Measurements from ENCODE around the gene B3GNT8. TPM values are rescaled to one million over a fixed set of nuclear protein-coding genes. Genes with fewer than 3 reads are reported as not detected.

B3GNT8 gene
- total RNA-seq, 4 donors from 2014 or later = 11.6 to 84.4 (median 35.3) TPM

DNA sequence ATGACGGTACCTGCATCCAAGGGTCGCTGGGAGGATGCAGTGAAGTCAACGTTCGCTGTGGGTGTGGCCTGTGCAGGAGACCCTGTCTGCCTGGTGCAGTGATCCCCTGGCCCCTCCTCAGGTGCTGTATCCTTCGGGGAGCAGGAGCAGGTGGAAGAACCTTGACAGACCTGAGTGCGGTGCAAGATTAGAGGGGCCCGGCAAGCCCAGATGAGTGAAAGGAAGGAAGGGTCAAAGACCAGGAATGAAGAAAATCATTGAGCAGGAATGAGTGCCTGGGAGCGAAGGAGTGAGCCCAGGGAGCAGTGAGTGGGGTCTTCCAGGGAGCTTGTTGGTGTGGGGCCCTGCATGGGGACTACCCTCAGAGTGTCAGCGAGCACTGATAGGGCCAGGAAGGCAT is 12.7 kb downstream of the B3GNT8 start:
- Histone ChIP-seq H3K36me3 (peaks cover 17 to 93% (median 32%) of the 10 kb centered on the region in 3 donors), H3K4me3 (no peak overlapping the region), H3K27me3 (no peaks in the 10 kb centered on the region), H3K9me3 (no peaks in the 10 kb centered on the region), H3K4me1 (peaks cover 14 to 42% (median 19%) of the 10 kb centered on the region in 3 donors), H3K27ac (peak overlapping the region in 1 of 4 donors; percentile 74)
- TF ChIP-seq POLR2A (IDR thresholded peaks at IDR 0.05) = no peak
- TF ChIP-seq, protein P1, sequence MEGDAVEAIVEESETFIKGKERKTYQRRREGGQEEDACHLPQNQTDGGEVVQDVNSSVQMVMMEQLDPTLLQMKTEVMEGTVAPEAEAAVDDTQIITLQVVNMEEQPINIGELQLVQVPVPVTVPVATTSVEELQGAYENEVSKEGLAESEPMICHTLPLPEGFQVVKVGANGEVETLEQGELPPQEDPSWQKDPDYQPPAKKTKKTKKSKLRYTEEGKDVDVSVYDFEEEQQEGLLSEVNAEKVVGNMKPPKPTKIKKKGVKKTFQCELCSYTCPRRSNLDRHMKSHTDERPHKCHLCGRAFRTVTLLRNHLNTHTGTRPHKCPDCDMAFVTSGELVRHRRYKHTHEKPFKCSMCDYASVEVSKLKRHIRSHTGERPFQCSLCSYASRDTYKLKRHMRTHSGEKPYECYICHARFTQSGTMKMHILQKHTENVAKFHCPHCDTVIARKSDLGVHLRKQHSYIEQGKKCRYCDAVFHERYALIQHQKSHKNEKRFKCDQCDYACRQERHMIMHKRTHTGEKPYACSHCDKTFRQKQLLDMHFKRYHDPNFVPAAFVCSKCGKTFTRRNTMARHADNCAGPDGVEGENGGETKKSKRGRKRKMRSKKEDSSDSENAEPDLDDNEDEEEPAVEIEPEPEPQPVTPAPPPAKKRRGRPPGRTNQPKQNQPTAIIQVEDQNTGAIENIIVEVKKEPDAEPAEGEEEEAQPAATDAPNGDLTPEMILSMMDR (IDR thresholded peaks at IDR 0.05) = no peak
- 90 to 93% methylated on average over 8 to 9 of the region's 9 CpGs for WGBS, 2 donors
- intact Hi-C loops (cut with DNase I) = no loop called here
- DNase-seq = no peak

DNA sequence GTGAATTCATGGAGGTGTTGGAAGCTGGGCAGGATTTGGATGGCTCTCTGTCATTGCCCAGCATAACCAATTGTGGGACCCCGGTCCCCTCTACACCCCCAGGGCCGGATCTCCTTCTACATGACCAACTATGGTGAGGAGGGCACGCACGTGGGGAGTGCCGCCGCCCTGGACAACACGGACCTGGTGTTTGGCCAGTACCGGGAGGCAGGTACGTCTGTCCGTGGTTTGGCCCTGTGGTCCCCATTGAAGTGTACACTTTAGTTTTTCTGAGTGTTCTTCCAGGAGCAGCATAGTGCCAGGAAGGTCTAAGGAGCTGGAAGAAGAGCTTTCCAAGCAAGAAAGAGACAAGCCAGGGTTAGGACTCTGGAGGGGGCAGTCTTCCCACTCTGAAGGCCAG is 13.2 kb downstream of the B3GNT8 start:
- DNase-seq = no peak

DNA sequence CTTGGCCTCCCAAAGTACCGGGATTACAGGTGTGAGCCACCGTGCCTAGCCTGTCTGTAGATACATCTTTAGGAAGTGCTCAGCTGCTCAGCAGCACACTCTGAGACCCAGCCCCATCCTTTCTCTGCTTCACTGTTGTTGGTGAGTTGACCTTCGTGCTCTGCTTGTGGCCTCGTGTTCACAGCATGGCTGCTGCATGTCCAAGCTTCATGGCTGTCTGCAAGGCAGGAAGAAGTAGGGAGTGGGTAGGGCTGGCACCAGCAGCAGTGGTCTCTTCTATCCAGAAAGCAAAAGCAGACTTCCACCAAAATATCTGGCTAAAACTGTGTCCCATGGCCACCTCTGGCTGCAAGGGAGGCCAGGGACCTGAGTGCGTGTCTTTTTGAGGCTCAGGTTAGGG is 14.2 kb downstream of the B3GNT8 start:
- no peak overlapping the region for H3K27ac ChIP-seq
- H3K36me3 ChIP-seq = peaks cover 8 to 78% (median 25%) of the 10 kb centered on the region in 3 donors
- no peaks in the 10 kb centered on the region for H3K27me3 ChIP-seq
- peaks cover 19 to 57% (median 21%) of the 10 kb centered on the region in 3 donors for H3K4me1 ChIP-seq
- H3K9me3 ChIP-seq = no peaks in the 10 kb centered on the region
- no peak for TF ChIP-seq POLR2A (IDR thresholded peaks at IDR 0.05)
- TF ChIP-seq, protein P1 (IDR thresholded peaks at IDR 0.05) = no peak
- 89 to 100% methylated on average over 2 to 5 of the region's 5 CpGs for WGBS, 2 donors
- intact Hi-C loops (cut with DNase I) = no loop called here
- DNase-seq = no peak
- no peak overlapping the region for H3K4me3 ChIP-seq

More for the DNA sequence above, 13.2 kb downstream of the B3GNT8 start:
- 83 to 100% methylated on average over 1 to 6 of the region's 10 CpGs for WGBS, 2 donors
- H3K4me3 ChIP-seq = no peak overlapping the region
- no peaks in the 10 kb centered on the region for H3K27me3 ChIP-seq
- intact Hi-C loops (cut with DNase I) = no loop called here
- H3K36me3 ChIP-seq = peaks cover 12 to 88% (median 27%) of the 10 kb centered on the region in 3 donors
- no peak overlapping the region for H3K27ac ChIP-seq
- H3K4me1 ChIP-seq = peaks cover 19 to 47% (median 19%) of the 10 kb centered on the region in 3 donors
- TF ChIP-seq POLR2A (IDR thresholded peaks at IDR 0.05) = no peak
- TF ChIP-seq, protein P1 (IDR thresholded peaks at IDR 0.05) = no peak
- H3K9me3 ChIP-seq = no peaks in the 10 kb centered on the region

DNA sequence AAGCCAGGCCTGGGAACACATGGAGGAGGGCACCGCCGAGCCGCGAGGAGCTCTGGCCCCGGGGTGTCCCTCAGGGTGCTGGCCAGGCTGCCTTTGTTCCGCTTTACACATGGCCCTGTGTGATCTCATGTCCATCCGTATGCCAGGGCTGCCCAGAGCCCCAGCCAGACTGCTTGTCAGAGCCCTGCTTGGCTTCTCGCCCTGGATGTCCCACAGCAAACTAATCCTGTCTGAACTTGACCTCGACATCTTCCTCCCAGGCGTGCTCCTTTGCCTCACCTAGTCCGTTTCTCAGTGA is 15.3 kb downstream of the B3GNT8 start:
- Histone ChIP-seq H3K27ac (peak overlapping the region; percentile 39 to 81 (median 60)), H3K27me3 (no peaks in the 10 kb centered on the region), H3K9me3 (no peaks in the 10 kb centered on the region), H3K4me3 (no peak overlapping the region), H3K4me1 (peaks cover 19 to 68% (median 21%) of the 10 kb centered on the region in 3 donors), H3K36me3 (peaks cover 8 to 71% (median 25%) of the 10 kb centered on the region in 3 donors)
- 44 to 53% methylated on average over 10 to 11 of the region's 11 CpGs for WGBS, 2 donors
- intact Hi-C loops (cut with DNase I) = no loop called here
- TF ChIP-seq, protein P1 (IDR thresholded peaks at IDR 0.05) = no peak
- no peak for TF ChIP-seq POLR2A (IDR thresholded peaks at IDR 0.05)
- no peak for DNase-seq

DNA sequence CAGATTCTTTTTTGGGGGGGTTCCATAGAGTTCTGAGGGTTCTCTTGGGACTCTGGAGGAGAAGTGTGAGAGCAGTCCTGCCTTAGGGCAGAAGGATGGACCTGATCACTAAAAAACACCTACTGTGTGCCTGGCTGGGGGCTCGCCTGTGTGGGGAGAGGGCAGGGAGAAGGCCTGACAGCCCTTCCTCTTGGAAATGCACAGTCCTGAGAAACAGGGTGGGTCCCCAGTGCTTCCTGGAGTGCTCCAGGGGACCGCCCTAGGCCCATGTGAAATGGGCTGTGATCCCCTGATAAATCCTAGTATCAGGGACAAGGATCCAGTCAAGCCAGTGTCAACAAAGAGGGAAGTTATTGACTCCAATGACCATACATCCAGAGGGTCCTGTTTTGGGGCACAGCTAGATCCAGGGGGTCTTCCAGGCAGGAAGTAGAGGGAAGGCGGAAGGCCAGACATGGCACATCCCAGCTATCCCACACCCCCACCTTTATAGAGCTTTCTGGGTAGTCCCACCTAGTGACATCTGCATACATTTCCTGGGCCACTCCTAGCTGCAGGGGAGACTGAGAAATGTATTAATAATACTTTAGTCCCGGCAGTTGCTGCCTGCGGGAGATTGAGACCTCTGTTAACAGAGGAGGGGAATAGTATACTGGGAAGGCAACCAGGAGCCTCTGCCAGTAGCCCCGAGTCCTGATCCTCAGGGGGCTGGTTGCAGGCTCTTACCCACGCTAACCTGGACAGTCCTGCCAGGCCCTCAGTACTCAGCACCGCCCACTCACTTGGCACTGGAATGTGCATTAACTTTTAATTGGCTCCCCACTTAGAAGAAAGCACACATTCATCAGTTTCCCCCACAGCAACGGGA is 15.8 kb downstream of the B3GNT8 start:
- intact Hi-C loops (cut with DNase I) = no loop called here
- peaks cover 21 to 73% (median 24%) of the 10 kb centered on the region in 3 donors for H3K4me1 ChIP-seq
- H3K27ac ChIP-seq = peak overlapping the region; percentile 39 to 81 (median 60)
- no peak overlapping the region for H3K4me3 ChIP-seq
- H3K27me3 ChIP-seq = no peaks in the 10 kb centered on the region
- DNase-seq = no peak
- TF ChIP-seq, protein P1 (IDR thresholded peaks at IDR 0.05) = no peak
- no peak for TF ChIP-seq POLR2A (IDR thresholded peaks at IDR 0.05)
- H3K9me3 ChIP-seq = no peaks in the 10 kb centered on the region
- 31 to 89% methylated on average over 3 to 5 of the region's 9 CpGs for WGBS, 2 donors
- peaks cover 7 to 65% (median 25%) of the 10 kb centered on the region in 3 donors for H3K36me3 ChIP-seq

Measured in esophagus squamous epithelium (tissue), 5 donors.